Stimulated activated CD8-positive, alpha-beta memory T cell treated with anti-CD3 and anti-CD28 coated beads, Interleukin-15, amount 100 ng/mL, for 48 hours (primary cell): ENCODE measurements around the gene MYH9.
A peak's percentile ranks its signal among the peaks of the same experiment; 100 is the strongest.

Source experiments
- DNase-seq, 2 donors: peaks; one replicate each; pipeline ENCODE4 v3.0.0-alpha.2; 2020; ENCODE audit warnings: low read depth in 2 of 2

The MYH9 gene

DNA sequence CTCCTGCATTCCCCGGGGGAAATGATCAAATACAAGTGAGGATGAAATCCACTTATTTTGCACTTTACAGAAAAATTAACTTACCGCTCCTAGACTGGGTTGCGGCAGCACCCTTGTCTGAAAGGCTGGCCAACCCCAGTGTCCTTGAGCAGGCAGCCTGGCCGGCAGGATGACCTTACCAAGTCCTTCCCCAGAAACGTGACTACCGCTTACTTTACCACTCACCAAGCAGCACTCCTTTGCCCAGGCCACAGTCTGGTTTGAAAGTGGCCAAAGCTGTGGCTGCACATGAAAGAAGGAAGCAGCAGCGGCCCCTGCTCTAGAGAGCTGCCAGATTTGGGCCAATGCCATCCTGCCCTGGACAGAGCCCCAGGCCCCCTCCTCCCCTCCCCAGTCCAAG is 20.3 kb downstream of the MYH9 start:
- no peak for DNase-seq

DNA sequence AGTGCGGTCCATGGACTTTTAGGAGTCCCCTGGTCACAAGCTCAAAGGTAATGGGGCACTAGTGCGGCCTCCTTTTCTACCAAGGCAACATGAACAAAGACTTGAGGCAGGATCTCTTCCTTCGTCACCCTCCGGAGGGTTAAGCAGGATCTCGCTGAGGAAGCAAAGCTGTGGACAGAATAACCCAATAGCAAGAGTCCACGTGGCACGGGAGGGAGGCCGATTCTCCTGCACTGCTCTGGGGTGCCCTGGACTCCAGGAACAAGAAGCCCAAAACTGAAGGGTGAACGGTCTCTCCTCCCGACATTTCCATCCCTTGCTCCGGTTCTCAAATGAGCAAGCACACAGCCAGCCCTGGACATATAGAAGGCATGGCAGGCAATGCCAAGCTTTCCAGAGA is 20.7 kb downstream of the MYH9 start:
- no peak for DNase-seq

DNA sequence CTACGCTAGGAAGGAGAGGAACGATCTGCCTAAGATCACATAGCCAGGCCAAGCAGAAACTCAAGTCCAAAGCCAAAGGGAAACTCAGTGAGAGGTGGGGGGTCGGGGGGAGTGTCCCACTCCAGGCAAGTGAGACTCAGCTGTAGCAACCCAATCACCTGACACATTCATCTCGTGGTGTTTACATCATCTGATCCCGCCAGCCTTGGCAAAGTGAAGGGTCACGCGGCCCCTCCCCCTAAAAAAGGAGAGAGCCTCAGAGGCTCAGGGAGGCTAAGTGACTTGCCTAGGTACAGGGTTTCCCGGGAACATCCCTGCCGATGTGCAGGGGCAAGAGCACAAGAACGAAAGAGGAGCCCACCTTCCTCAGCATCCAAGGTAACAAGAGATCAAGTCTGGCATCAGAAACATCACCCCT is 21.5 kb downstream of the MYH9 start:
- no peak for DNase-seq

GRCh38 chr22:36365020-36365411 is 22.8 kb downstream of the MYH9 start:
- DNase-seq = peak; percentile 85 to 88

GRCh38 chr22:36364255-36365019 is 23.3 kb downstream of the MYH9 start:
- DNase-seq = no peak

GRCh38 chr22:36363349-36363981 is 24.3 kb downstream of the MYH9 start:
- DNase-seq = no peak

DNA sequence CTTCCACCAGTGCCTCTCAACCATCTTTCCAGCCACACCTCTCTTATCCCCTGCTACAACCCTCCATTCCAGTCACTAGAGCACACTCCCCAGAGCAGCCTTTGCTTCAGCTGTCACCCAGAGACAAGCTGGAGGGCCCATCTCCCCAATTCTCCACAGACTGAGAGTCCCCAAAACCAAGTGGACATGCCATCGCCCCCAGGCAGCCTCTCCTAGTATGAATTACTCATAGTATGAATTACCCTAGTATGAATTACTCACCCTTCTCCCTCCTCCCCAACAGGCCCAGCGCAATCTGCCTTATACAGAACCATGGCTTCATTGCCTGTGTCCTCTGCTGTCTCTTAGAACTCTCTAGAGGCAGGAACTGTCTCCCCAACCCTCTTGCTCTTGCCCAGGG is 24.8 kb downstream of the MYH9 start:
- DNase-seq = no peak

DNA sequence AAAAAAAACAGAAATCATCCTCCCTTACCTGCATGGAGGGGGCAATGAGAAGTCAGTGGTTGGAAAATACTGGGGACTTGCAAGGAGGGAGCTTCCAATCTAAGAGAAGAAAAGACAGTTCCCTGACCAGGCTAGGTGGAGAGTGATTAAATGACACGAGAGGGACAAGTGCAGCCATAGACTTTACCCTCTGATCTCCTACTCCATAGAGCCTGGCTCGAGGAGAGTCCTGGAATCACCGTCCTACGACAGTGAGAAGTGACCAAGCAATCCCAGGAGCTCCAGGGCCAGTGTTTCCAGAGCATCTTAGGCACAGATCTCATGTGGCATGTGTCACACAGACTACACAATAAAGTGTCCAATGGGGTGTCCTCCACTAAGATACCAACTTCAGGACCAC is 25.7 kb downstream of the MYH9 start:
- no peak for DNase-seq

- DNase-seq = no peak
Observed at GRCh38 chr22:36360871-36361383, 26.8 kb downstream of the MYH9 start.

DNA sequence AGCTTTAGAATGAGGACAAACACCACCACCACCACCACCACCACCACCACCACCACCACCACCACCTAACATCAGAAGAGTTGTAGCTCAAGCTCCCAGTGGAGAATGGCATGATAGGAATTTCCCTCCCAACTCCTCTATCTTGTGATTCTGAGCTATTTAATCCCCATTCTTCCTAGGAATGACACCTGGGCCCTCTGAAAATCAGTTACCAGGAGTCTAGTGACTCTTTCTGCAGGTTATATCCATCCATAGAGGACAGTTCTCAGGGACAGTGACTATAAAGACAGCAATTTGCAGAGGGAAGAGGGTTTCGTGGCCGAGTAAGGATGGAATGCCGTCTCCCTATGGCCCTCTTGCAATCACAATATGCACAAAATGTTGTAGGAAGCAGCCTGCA is 27.8 kb downstream of the MYH9 start:
- no peak for DNase-seq

DNA sequence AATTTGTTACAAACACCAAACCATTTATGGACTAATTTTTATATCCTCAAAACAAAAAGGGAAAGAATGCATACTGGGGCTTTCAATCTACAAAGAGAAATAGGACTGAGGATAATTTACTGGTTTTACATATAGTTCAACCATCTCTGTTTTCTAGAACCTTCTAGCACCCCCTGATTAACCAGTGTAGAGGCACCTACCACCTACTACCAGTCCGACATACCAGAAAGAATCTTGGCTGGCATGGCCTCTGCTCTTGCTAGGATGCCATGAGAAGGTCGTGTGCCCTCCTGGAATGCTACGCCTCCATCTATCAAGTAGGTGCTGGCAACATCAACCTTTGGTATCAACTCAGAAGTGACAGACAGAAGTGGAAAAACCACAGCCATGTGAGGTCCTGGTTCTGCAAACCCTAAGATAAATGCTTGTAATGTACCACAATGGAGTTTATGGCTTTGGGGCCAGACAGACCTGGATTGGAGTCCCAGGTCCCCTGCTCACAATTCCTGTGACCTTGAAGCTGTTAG is 28.2 kb downstream of the MYH9 start:
- no peak for DNase-seq

DNA sequence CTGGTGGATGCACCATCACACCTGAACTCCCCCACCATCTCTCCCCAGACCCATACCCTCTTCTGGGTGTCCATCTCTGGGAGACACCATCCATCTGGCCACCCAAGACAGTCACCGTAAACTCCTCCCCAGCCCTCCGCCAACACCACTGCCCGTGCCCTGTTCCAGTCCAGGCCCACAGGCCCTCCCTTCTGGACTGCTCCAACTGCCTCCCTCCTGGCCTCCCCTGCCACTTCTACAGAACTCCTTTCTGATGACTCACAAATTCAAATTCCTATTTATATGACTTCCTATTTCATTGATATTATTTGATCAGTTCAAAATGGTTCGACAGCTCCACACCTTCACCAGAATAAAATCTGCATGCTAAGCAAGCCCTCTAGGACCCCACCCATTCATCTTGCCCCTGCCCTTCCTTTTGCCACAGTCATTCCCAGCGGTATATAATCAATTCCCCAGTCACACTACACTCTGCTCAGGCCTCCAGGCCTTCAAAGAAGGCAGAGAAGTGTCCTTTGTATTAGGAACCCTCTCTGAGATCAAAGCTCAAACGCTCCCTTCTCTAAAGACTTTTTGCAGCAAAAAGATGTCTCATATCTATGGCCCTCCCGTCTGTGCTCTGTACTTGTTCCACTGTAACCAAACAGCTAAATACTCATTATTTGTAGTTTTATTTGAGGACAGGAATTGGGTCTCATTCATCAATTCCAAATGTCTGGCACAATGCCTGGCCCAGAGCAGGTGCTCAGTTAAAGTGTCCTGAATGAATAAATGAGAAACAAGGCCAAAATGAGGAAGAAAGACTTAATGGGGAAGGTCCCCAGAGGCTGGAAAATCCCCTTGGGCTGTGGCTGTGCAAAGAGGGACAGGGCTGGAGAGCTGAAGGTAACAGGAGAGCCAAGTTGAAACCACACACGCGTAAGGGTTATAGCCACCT is 29.0 kb downstream of the MYH9 start:
- no peak for DNase-seq

GRCh38 chr22:36356708-36357624 is 30.8 kb downstream of the MYH9 start:
- no peak for DNase-seq

GRCh38 chr22:36355894-36356293 is 31.9 kb downstream of the MYH9 start:
- DNase-seq = no peak

GRCh38 chr22:36355362-36355761 is 32.4 kb downstream of the MYH9 start:
- DNase-seq = no peak

- DNase-seq = no peak
Observed at GRCh38 chr22:36352803-36353507, 34.8 kb downstream of the MYH9 start.

DNA sequence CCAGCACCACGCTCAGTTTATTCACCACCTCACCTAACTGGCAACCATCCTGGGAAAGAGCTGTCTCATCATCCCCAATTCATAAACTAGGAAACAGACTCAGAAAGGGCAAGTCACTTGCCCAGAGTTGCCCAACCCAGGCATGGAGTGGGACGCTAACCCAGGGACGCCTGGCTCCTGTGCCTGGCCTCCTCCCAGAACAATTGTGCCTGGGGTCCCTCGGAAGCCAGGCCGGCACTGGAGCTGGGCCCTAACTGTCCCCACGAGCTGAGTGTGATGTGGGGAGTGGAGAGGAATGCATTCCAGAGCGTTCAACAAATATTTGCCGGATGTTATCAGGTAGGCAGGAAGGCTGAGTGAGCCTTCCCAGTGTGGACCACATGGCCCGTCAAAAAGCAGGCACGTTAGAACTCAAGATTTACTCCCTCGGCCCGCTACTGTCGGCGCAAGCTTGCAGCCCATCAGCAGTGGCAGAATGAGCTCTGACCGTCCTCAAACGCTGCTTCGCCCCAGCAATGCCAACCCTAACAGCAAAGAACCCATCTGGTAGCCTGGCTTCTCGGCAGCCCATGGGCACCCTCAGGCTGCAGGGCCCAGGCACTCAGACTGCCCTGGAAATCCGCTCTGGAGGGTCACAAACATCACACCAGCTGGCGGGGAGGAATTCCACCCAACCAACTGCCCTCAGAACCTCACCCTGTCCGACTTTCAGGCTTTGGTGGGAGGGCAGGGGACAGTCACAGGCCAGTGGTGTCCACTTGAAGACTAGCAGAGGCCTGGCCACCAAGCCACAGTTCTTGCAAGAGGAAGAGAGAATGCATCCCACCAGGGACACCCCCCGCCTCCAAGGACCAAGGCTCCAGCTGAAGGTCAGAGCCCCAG is 35.6 kb downstream of the MYH9 start:
- DNase-seq = no peak

- no peak for DNase-seq
Observed at GRCh38 chr22:36350751-36351594, 36.8 kb downstream of the MYH9 start.
